SK-N-SH (cell line): ENCODE measurements around the gene EMX1. TPM values are rescaled to one million over a fixed set of nuclear protein-coding genes. Genes with fewer than 3 reads are reported as not detected.

Source experiments
- CTCF ChIA-PET: fragments of 300-600, 350-600 bp; formaldehyde crosslinking; extraction: SDS; loops from one replicate; lab custom pipeline; 2021; lab: Yijun Ruan, JAX
- POLR2A ChIA-PET: fragments of 350-600 bp; sonication (Branson Sonifier 250); formaldehyde crosslinking; extraction: SDS; loops from one replicate; lab custom pipeline; 2020; ENCODE audit warnings: antibody characterized with exemption, inconsistent platforms; lab: Yijun Ruan, JAX
- DNase-seq: peaks from one replicate; pipeline ENCODE4 v3.0.0; 2012
- H2AFZ ChIP-seq: fragments of 200-600 bp; sonication (generic); 2 replicates; pipeline ENCODE4 v1.8.1; 2016; ENCODE audit warnings: antibody characterized with exemption, mild to moderate bottlenecking, low read depth
- H3F3A ChIP-seq: fragments of 200-600 bp; sonication (generic); replicated peaks from 2 replicates; pipeline ENCODE3; 2016; ENCODE audit warnings: antibody characterized with exemption, mild to moderate bottlenecking; ENCODE audit not compliant: insufficient read depth
- H3K27ac ChIP-seq, 2 experiments: fragments of 200-500 bp in 1 of 2; fragments of 200-600 bp in 1 of 2; sonication (Bioruptor generic) in 1 of 2; sonication (generic), shearing (Covaris generic) in 1 of 2; 2 replicates each; pipeline versions ENCODE4 v1.5.1 to v1.6.1; 2014 to 2016; ENCODE audit warnings: low read depth in 2 of 2, inconsistent platforms in 1 of 2, low read length in 1 of 2, mild to moderate bottlenecking in 1 of 2, mixed read lengths in 1 of 2
- H3K27me3 ChIP-seq: fragments of 200-600 bp; sonication (generic), shearing (Covaris generic); 2 replicates; pipeline ENCODE4 v1.6.1; 2016; ENCODE audit warnings: mixed run types; ENCODE audit not compliant: insufficient read depth
- H3K36me3 ChIP-seq, 2 experiments: fragments of 200-500 bp in 1 of 2; fragments of 200-600 bp in 1 of 2; sonication (Bioruptor generic) in 1 of 2; sonication (generic) in 1 of 2; replicated peaks in 1 of 2; 2 replicates each; pipeline versions ENCODE3 to v1.5.1; 2014 to 2016; ENCODE audit warnings: low read length in 1 of 2, mild to moderate bottlenecking in 1 of 2; ENCODE audit not compliant: insufficient read depth in 2 of 2, control insufficient read depth in 1 of 2
- H3K4me1 ChIP-seq, 2 experiments: fragments of 200-500 bp in 1 of 2; fragments of 200-600 bp in 1 of 2; sonication (Bioruptor generic) in 1 of 2; sonication (generic), shearing (Covaris generic) in 1 of 2; 2 replicates each; pipeline versions ENCODE4 v1.5.1 to v1.6.1; 2014 to 2016; ENCODE audit warnings: low read depth in 1 of 2, low read length in 1 of 2, mixed run types in 1 of 2; ENCODE audit not compliant: insufficient read depth in 2 of 2, control insufficient read depth in 1 of 2
- H3K4me2 ChIP-seq: fragments of 200-600 bp; sonication (generic), shearing (Covaris generic); 2 replicates; pipeline ENCODE4 v1.6.1; 2017; ENCODE audit warnings: mixed run types
- H3K4me3 ChIP-seq, 2 experiments: fragments of 200-500 bp in 1 of 2; fragments of 200-600 bp in 1 of 2; sonication (Bioruptor generic) in 1 of 2; sonication (generic), shearing (Covaris generic) in 1 of 2; 2 replicates each; pipeline versions ENCODE4 v1.5.1 to v1.8.1; 2014 to 2016; ENCODE audit warnings: low read depth in 2 of 2, inconsistent platforms in 1 of 2, low read length in 1 of 2, mild to moderate bottlenecking in 1 of 2, mixed read lengths in 1 of 2, moderate library complexity in 1 of 2
- H3K79me2 ChIP-seq: fragments of 200-600 bp; sonication (generic); 2 replicates; pipeline ENCODE4 v1.8.1; 2017; ENCODE audit warnings: mild to moderate bottlenecking; ENCODE audit not compliant: insufficient read depth
- H3K9ac ChIP-seq: fragments of 200-600 bp; sonication (generic); 2 replicates; pipeline ENCODE4 v1.6.1; 2017; ENCODE audit warnings: mixed run types
- H3K9me2 ChIP-seq: fragments of 200-600 bp; sonication (generic); 2 replicates; pipeline ENCODE4 v1.6.1; 2017; ENCODE audit warnings: mixed run types
- H3K9me3 ChIP-seq: fragments of 200-600 bp; sonication (generic); 2 replicates; pipeline ENCODE4 v1.6.1; 2017; ENCODE audit warnings: mixed run types, mild to moderate bottlenecking, moderate library complexity
- H4K20me1 ChIP-seq: fragments of 200-600 bp; sonication (generic); 2 replicates; pipeline ENCODE4 v1.6.1; 2017; ENCODE audit warnings: mild to moderate bottlenecking, mixed run types; ENCODE audit not compliant: insufficient read depth
- CHD2 ChIP-seq: fragments of 150-350 bp; IDR thresholded peaks from 2 replicates; pipeline ENCODE4 v1.6.1; 2018; ENCODE audit warnings: low read length; ENCODE audit not compliant: partially characterized antibody
- FOSL2 ChIP-seq: IDR thresholded peaks from 2 replicates; pipeline ENCODE4 v1.4.0; 2012; ENCODE audit warnings: low read depth, mild to moderate bottlenecking, moderate library complexity, borderline replicate concordance
- FOXJ3 ChIP-seq: sonication (generic); formaldehyde crosslinking; IDR thresholded peaks from 2 replicates; pipeline ENCODE4 v1.5.1; 2020; ENCODE audit warnings: mild to moderate bottlenecking, missing genetic modification reagents
- GATA2 ChIP-seq: sonication (generic); formaldehyde crosslinking; IDR thresholded peaks from 2 replicates; pipeline ENCODE4 v1.5.0; 2020; ENCODE audit warnings: mild to moderate bottlenecking, missing genetic modification reagents
- MXI1 ChIP-seq: IDR thresholded peaks from 2 replicates; pipeline ENCODE4 v1.6.1; 2012; ENCODE audit warnings: mild to moderate bottlenecking, low read depth, low read length, improper control_type of control experiment
- NRF1 ChIP-seq: IDR thresholded peaks from 2 replicates; pipeline ENCODE4 v1.6.1; 2012; ENCODE audit warnings: low read depth, mild to moderate bottlenecking, low read length
- POLR2AphosphoS5 ChIP-seq: IDR thresholded peaks from 2 replicates; pipeline ENCODE4 v1.6.1; 2012; ENCODE audit warnings: low read depth, low read length
- RXRA ChIP-seq: IDR thresholded peaks from 2 replicates; pipeline ENCODE4 v1.4.0; 2012; ENCODE audit warnings: low read depth, mild to moderate bottlenecking, borderline replicate concordance
- SMC3 ChIP-seq: IDR thresholded peaks from 2 replicates; pipeline ENCODE4 v1.6.1; 2012; ENCODE audit warnings: low read depth, low read length, improper control_type of control experiment
- TAF1 ChIP-seq: IDR thresholded peaks from 2 replicates; pipeline ENCODE4 v1.6.1; 2012; ENCODE audit warnings: low read depth, mild to moderate bottlenecking, low read length, moderate library complexity, borderline replicate concordance
- TEAD4 ChIP-seq: IDR thresholded peaks from 2 replicates; pipeline ENCODE4 v1.4.0; 2012; ENCODE audit warnings: mild to moderate bottlenecking, borderline replicate concordance; ENCODE audit not compliant: insufficient read depth
- YY1 ChIP-seq: IDR thresholded peaks from 2 replicates; pipeline ENCODE4 v1.4.0; 2012; ENCODE audit warnings: low read depth, mild to moderate bottlenecking
- WGBS: methylation state at CpG from one replicate; pipeline ENCODE4 v1.1.6; 2017; ENCODE audit warnings: low lambda C conversion rate; 5-methylcytosine and 5-hydroxymethylcytosine counted together
- polyA plus RNA-seq, 3 experiments: library from polyadenylated mRNA; depleted of rRNA; stranded (reverse); fragments of >200 nt; gene quantifications; 2 replicates each; pipeline ENCODE4 v1.2.3, GENCODE V29; 2012
- TF ChIP-seq, protein P1 (sequence below): IDR thresholded peaks from 2 replicates; pipeline ENCODE4 v1.6.1; 2012; ENCODE audit warnings: mild to moderate bottlenecking, low read depth, low read length, moderate library complexity
- TF ChIP-seq, protein P2 (sequence below): fragments of 200-600 bp; sonication (generic); IDR thresholded peaks from 2 replicates; pipeline ENCODE4 v1.6.1; 2017; ENCODE audit warnings: antibody characterized with exemption, mild to moderate bottlenecking, moderate library complexity
- TF ChIP-seq, protein P3 (sequence below): IDR thresholded peaks from 2 replicates; pipeline ENCODE4; 2012

Gene EMX1
- polyA plus RNA-seq, 1 of the 3 experiments (the other 2 are of a cell fraction), result not detected

DNA sequence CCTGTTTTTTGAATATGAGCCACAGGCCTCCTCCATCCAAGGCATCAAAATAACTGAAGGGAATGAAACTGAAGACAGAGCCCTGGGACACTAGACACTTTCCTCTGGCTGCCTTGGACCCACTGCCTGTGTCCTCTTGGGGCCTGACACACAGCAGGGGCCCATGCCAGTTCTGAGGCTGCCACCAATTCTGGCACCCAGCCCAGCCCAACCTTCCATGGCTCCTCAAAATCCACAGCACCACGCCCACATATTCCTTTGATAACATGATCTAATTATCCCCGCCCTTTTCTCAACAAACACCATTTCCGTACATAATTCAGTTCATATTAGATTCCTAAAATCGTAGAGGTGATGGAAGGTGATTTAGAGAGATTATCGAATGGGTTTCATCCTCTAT is 64.2 kb downstream of the EMX1 start:
- Histone ChIP-seq H3K9ac (no peak overlapping the region), H3K79me2 (no peaks in the 10 kb centered on the region), H3K4me3 (no peak overlapping the region), H3K9me3 (no peaks in the 10 kb centered on the region), H4K20me1 (no peaks in the 10 kb centered on the region), H3K4me2 (no peak overlapping the region), H2AFZ (no peak overlapping the region), H3F3A (no peaks in the 10 kb centered on the region), H3K4me1 (peaks cover 0 to 33% of the 10 kb centered on the region in 2 experiments; a peak in 2 of 4 replicates), H3K27ac (no peak overlapping the region), H3K27me3 (no peaks in the 10 kb centered on the region), H3K36me3 (no peaks in the 10 kb centered on the region), H3K9me2 (no peaks in the 10 kb centered on the region)
- DNase-seq, result no peak
- CTCF ChIA-PET, result interaction anchor here (2.2 kb wide), 1 partner anchor 88 kb away, joined by 18 read pairs; no protein-coding TSS in a partner anchor
- POLR2A ChIA-PET, result no interaction called here
- 94% methylated on average over 5 of the region's 5 CpGs for WGBS
- no peak for TF ChIP-seq CHD2
- TF ChIP-seq YY1, result no peak
- TF ChIP-seq GATA2 (CRISPR knock-in tag), result no peak
- TF ChIP-seq, protein P1, sequence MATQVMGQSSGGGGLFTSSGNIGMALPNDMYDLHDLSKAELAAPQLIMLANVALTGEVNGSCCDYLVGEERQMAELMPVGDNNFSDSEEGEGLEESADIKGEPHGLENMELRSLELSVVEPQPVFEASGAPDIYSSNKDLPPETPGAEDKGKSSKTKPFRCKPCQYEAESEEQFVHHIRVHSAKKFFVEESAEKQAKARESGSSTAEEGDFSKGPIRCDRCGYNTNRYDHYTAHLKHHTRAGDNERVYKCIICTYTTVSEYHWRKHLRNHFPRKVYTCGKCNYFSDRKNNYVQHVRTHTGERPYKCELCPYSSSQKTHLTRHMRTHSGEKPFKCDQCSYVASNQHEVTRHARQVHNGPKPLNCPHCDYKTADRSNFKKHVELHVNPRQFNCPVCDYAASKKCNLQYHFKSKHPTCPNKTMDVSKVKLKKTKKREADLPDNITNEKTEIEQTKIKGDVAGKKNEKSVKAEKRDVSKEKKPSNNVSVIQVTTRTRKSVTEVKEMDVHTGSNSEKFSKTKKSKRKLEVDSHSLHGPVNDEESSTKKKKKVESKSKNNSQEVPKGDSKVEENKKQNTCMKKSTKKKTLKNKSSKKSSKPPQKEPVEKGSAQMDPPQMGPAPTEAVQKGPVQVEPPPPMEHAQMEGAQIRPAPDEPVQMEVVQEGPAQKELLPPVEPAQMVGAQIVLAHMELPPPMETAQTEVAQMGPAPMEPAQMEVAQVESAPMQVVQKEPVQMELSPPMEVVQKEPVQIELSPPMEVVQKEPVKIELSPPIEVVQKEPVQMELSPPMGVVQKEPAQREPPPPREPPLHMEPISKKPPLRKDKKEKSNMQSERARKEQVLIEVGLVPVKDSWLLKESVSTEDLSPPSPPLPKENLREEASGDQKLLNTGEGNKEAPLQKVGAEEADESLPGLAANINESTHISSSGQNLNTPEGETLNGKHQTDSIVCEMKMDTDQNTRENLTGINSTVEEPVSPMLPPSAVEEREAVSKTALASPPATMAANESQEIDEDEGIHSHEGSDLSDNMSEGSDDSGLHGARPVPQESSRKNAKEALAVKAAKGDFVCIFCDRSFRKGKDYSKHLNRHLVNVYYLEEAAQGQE, result no peak
- no peak for TF ChIP-seq FOSL2
- no peak for TF ChIP-seq MXI1
- TF ChIP-seq, protein P2, sequence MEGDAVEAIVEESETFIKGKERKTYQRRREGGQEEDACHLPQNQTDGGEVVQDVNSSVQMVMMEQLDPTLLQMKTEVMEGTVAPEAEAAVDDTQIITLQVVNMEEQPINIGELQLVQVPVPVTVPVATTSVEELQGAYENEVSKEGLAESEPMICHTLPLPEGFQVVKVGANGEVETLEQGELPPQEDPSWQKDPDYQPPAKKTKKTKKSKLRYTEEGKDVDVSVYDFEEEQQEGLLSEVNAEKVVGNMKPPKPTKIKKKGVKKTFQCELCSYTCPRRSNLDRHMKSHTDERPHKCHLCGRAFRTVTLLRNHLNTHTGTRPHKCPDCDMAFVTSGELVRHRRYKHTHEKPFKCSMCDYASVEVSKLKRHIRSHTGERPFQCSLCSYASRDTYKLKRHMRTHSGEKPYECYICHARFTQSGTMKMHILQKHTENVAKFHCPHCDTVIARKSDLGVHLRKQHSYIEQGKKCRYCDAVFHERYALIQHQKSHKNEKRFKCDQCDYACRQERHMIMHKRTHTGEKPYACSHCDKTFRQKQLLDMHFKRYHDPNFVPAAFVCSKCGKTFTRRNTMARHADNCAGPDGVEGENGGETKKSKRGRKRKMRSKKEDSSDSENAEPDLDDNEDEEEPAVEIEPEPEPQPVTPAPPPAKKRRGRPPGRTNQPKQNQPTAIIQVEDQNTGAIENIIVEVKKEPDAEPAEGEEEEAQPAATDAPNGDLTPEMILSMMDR, result no peak
- no peak for TF ChIP-seq SMC3
- no peak for TF ChIP-seq NRF1
- no peak for TF ChIP-seq TEAD4

DNA sequence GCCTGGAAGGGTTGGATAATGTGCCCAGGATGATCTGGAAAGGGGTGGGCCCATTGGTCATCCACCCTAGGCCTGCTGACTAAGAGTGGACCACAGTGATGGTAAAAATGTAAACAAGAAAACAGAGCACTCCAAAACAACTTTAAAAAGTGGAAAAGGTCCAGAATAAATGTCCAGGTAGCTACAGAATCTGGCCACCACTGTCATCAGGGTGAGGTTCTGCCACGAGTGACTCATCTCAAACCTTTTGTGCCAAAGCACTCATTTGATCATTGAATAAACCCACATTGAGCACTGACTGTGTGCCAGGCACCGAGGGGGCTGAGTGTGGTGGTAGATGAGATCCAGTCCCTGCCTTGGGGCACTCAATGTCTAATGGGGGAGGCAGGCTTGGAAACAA is 64.9 kb downstream of the EMX1 start:
- no peaks in the 10 kb centered on the region for H3K36me3 ChIP-seq
- peaks cover 0 to 36% of the 10 kb centered on the region in 2 experiments; a peak in 2 of 4 replicates for H3K4me1 ChIP-seq
- no peak for DNase-seq
- no peak overlapping the region for H2AFZ ChIP-seq
- H3F3A ChIP-seq, result no peaks in the 10 kb centered on the region
- H3K9me3 ChIP-seq, result no peaks in the 10 kb centered on the region
- ChIA-PET POLR2A (no interaction called here), CTCF (interaction anchor here (0.7 to 6.3 kb wide), 4 partner anchors 7 to 178 kb away, joined by 3 to 66 read pairs (median 7); no protein-coding TSS in a partner anchor)
- H4K20me1 ChIP-seq, result no peaks in the 10 kb centered on the region
- no peaks in the 10 kb centered on the region for H3K9me2 ChIP-seq
- H3K9ac ChIP-seq, result no peak overlapping the region
- no peak overlapping the region for H3K27ac ChIP-seq
- no peak overlapping the region for H3K4me3 ChIP-seq
- 95% methylated on average over 2 of the region's 2 CpGs for WGBS
- H3K4me2 ChIP-seq, result no peak overlapping the region
- no peaks in the 10 kb centered on the region for H3K79me2 ChIP-seq
- TF ChIP-seq FOXJ3, result no peak
- TF ChIP-seq POLR2AphosphoS5, result no peak
- TF ChIP-seq, protein P2, result no peak
- TF ChIP-seq GATA2 (CRISPR knock-in tag), result no peak
- no peak for TF ChIP-seq RXRA
- TF ChIP-seq, protein P3, sequence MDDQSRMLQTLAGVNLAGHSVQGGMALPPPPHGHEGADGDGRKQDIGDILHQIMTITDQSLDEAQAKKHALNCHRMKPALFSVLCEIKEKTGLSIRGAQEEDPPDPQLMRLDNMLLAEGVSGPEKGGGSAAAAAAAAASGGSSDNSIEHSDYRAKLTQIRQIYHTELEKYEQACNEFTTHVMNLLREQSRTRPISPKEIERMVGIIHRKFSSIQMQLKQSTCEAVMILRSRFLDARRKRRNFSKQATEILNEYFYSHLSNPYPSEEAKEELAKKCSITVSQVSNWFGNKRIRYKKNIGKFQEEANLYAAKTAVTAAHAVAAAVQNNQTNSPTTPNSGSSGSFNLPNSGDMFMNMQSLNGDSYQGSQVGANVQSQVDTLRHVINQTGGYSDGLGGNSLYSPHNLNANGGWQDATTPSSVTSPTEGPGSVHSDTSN, result no peak
- no peak for TF ChIP-seq TAF1
- no peak for TF ChIP-seq TEAD4
- no peaks in the 10 kb centered on the region for H3K27me3 ChIP-seq
